ENCODE data around the gene ORC1.

ORC1 gene

DNA sequence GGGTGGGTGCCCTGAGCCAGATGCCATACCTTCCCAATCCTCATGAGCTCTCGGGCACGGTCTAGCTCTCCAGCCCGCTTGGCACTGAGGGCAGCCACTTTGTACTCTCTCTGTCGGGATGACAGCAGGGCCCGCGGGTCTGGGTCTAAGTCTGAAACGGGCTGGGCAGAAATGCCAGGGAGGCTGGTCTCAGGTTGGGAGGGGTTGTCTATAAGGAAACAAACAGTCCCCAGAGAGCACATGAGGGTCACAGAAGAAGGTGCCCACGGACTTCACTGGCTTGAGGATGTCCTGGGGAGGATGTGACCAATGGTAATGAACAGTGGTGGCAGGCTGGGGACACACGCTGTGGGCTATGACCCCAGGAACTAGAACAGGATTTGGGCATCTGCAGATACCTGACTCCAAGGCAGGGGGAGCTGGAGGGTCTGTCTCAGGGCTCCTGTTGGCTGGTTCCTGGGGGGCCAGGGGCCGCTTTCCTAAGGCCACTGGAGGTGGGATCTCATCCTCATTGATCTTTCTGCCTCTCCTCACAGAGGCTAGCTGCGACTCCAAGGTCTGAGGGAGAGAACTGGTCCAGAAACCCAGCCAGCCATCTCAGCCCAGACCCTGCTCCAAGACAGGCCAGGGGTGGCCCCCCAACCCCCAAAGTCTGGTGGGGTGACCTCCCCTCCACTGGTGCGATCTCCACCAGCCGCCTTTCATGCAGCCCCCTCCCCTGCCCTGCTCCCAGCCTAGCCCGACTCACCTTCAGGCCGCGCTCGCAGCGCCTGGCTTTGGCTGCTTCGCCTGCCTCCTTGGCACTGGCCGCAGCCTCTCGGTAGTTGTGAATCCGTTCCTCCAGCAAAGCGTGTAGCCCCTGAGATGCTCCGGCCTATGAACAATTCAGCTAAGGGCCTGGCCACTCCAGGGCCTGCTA lies 44.3 kb downstream of the ORC1 start:
- TF ChIP-seq, protein P1, sequence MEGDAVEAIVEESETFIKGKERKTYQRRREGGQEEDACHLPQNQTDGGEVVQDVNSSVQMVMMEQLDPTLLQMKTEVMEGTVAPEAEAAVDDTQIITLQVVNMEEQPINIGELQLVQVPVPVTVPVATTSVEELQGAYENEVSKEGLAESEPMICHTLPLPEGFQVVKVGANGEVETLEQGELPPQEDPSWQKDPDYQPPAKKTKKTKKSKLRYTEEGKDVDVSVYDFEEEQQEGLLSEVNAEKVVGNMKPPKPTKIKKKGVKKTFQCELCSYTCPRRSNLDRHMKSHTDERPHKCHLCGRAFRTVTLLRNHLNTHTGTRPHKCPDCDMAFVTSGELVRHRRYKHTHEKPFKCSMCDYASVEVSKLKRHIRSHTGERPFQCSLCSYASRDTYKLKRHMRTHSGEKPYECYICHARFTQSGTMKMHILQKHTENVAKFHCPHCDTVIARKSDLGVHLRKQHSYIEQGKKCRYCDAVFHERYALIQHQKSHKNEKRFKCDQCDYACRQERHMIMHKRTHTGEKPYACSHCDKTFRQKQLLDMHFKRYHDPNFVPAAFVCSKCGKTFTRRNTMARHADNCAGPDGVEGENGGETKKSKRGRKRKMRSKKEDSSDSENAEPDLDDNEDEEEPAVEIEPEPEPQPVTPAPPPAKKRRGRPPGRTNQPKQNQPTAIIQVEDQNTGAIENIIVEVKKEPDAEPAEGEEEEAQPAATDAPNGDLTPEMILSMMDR (IDR thresholded peaks at IDR 0.05; ENCODE audit: insufficient read depth, low read depth, low read length, missing control alignments) = no peak
- no peak for DNase-seq (ENCODE audit: low read depth)
- H3K4me3 ChIP-seq (ENCODE audit: low read depth, low read length) = no peak overlapping the region

- TF ChIP-seq, protein P1 (IDR thresholded peaks at IDR 0.05; ENCODE audit: insufficient read depth, low read depth, low read length, missing control alignments) = no peak
- no peak for DNase-seq (ENCODE audit: low read depth)
- H3K4me3 ChIP-seq (ENCODE audit: low read depth, low read length) = no peak overlapping the region
These were observed 45.2 kb downstream of the ORC1 start for GRCh38 chr1:52358851-52359497.

DNA sequence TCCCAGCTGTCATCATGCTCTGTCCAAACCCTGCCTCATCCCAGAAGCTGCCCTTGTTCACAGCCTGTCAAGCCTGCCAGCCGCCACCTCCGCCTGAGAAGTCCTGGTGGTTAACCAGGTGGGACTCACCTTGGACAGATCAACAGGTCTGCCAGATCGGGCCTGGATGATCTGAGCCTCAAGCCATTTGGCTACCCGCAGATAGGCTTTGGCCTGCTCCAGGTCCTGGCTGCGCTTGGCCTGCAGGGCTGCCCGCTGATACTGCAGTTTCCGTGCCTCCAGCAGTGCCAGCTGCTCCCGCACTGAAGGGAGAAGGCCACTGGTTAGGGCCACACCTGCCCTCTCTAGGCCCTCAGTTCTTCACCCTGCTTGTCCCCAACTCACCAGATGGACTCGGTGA lies 46.8 kb downstream of the ORC1 start:
- DNase-seq (ENCODE audit: low read depth) = no peak
- TF ChIP-seq, protein P1 (IDR thresholded peaks at IDR 0.05; ENCODE audit: insufficient read depth, low read depth, low read length, missing control alignments) = no peak
- H3K4me3 ChIP-seq (ENCODE audit: low read depth, low read length) = no peak overlapping the region

DNA sequence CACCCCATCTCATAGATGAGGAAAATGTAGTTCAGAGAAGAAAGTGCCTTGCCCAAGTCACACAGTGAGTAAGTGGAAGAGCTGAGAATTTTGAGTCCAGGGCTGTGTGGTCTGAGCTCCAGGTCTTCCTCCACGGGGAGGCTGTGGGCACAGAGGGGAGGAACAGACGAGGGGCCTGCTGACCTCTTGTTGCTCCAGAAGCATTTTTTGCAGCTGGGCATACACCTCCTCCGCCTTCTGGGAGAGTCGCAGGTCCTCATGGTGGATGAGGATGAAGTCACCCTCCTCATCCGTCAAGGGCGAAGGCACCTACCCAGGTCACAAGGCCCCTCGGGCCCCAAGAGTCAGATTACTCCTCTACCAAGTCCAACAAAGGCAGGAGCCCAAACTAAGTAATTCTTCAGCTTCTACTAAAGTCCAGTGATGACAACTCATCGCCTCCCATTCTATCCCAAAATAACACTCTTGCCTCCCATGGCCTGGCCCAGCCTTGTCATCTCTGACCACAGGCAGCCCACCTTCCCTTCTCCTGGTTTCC lies 47.3 kb downstream of the ORC1 start:
- no peak overlapping the region for H3K4me3 ChIP-seq (ENCODE audit: low read depth, low read length)
- TF ChIP-seq, protein P1 (IDR thresholded peaks at IDR 0.05; ENCODE audit: insufficient read depth, low read depth, low read length, missing control alignments) = no peak
- no peak for DNase-seq (ENCODE audit: low read depth)

DNA sequence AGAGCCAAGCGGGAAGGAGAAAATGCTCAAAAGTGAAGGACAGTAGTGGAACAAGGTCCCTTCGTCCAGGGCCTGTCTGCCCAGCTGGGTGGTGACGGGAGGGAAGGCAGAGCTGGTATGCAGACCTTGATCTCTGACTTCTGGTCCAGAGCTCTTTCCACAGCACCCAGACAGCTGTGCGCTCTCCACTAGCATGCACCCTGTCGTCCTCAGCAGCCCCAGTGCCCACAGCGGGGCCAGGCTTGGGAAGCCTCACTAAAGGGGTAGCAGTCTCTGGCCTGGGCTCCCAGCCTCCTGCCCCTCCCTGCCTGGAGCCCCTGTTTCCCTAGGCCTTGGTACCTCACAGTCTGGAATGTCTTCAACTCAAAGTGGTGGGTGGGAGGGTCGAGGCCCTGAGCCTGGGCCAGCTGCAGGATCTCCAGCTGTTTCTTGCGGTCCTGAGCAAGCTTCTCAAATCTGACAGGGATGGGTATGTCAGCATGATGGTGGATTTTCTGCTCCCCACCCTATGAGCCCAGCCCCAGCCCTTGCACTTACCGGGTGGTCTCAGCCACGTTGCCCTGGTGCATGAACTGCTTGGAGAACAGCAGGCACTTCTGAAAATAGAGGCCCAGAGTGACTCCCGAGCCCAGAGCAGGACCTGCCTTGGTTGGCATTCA lies 48.2 kb downstream of the ORC1 start:
- no peak for DNase-seq (ENCODE audit: low read depth)
- no peak overlapping the region for H3K4me3 ChIP-seq (ENCODE audit: low read depth, low read length)
- TF ChIP-seq, protein P1 (IDR thresholded peaks at IDR 0.05; ENCODE audit: insufficient read depth, low read depth, low read length, missing control alignments) = no peak

- TF ChIP-seq, protein P1 (IDR thresholded peaks at IDR 0.05; ENCODE audit: insufficient read depth, low read depth, low read length, missing control alignments) = no peak
- no peak overlapping the region for H3K4me3 ChIP-seq (ENCODE audit: low read depth, low read length)
- DNase-seq (ENCODE audit: low read depth) = no peak
These were observed 48.8 kb downstream of the ORC1 start for GRCh38 chr1:52355436-52355835.

Measured in GM12865 (cell line).